NCI-H510A (cell line): ENCODE measurements around the gene RAB15.

ENCODE experiments used
- DNase-seq: peaks from one replicate; lab custom pipeline; 2025; lab: John Stamatoyannopoulos, UW

The RAB15 gene

GRCh38 chr14:64954491-64955240, 17.5 kb downstream of the RAB15 start:
- DNase-seq = no peak

- DNase-seq = no peak
Measured at GRCh38 chr14:64953661-64954060, 18.5 kb downstream of the RAB15 start.

- DNase-seq = no peak
Measured at GRCh38 chr14:64953310-64953654, 18.9 kb downstream of the RAB15 start.

- no peak for DNase-seq
Measured at GRCh38 chr14:64952598-64953309, 19.4 kb downstream of the RAB15 start.

- no peak for DNase-seq
Measured at GRCh38 chr14:64951724-64952123, 20.4 kb downstream of the RAB15 start.

GRCh38 chr14:64951291-64951690, 20.8 kb downstream of the RAB15 start:
- no peak for DNase-seq

- DNase-seq = no peak
Measured at GRCh38 chr14:64950889-64951288, 21.2 kb downstream of the RAB15 start.

GRCh38 chr14:64948612-64949210, 23.4 kb downstream of the RAB15 start:
- DNase-seq = no peak

GRCh38 chr14:64947710-64948611, 24.2 kb downstream of the RAB15 start:
- DNase-seq = no peak

- DNase-seq = no peak
Measured at GRCh38 chr14:64946310-64947045, 25.7 kb downstream of the RAB15 start.

- no peak for DNase-seq
Measured at GRCh38 chr14:64945431-64946178, 26.5 kb downstream of the RAB15 start.

GRCh38 chr14:64944861-64945260, 27.3 kb downstream of the RAB15 start:
- no peak for DNase-seq

- no peak for DNase-seq
Measured at GRCh38 chr14:64944041-64944440, 28.1 kb downstream of the RAB15 start.

GRCh38 chr14:64943556-64943955, 28.6 kb downstream of the RAB15 start:
- no peak for DNase-seq

- DNase-seq = peak; percentile 94
Measured at GRCh38 chr14:64942531-64943111, 29.5 kb downstream of the RAB15 start, which contains the start of gene GPX2. Gene GPX2, minus strand, starts transcription at chr14:64942745. Its CDS starts 19 bp downstream, at chr14:64942726.

GRCh38 chr14:64940336-64940910, 31.7 kb downstream of the RAB15 start:
- no peak for DNase-seq

- DNase-seq = no peak
Measured at GRCh38 chr14:64939817-64940190, 32.3 kb downstream of the RAB15 start.

GRCh38 chr14:64938972-64939816, 32.9 kb downstream of the RAB15 start:
- peak; percentile 43 for DNase-seq

- DNase-seq = no peak
Measured at GRCh38 chr14:64937821-64938193, 34.3 kb downstream of the RAB15 start.
